HUES64 (cell line): ENCODE results near the gene OR2H1.

Source experiments
- H3K27ac ChIP-seq: 2 replicates; pipeline ENCODE4 v1.7.0; 2013; ENCODE audit warnings: low read depth, low read length, inconsistent platforms
- H3K27me3 ChIP-seq: 2 replicates; pipeline ENCODE4 v1.6.1; 2013; ENCODE audit warnings: mild to moderate bottlenecking, low read length; ENCODE audit not compliant: insufficient read depth
- H3K36me3 ChIP-seq: 2 replicates; pipeline ENCODE4 v1.6.1; 2013; ENCODE audit warnings: mild to moderate bottlenecking, low read length; ENCODE audit not compliant: insufficient read depth
- H3K4me1 ChIP-seq: 2 replicates; pipeline ENCODE4 v1.6.1; 2013; ENCODE audit warnings: mild to moderate bottlenecking, low read length, moderate library complexity; ENCODE audit not compliant: insufficient read depth
- H3K4me3 ChIP-seq: 2 replicates; pipeline ENCODE4 v1.5.1; 2013; ENCODE audit warnings: mild to moderate bottlenecking, low read length, moderate library complexity
- H3K9ac ChIP-seq: 2 replicates; pipeline ENCODE4 v1.6.1; 2013; ENCODE audit warnings: mild to moderate bottlenecking, low read depth, low read length
- H3K9me3 ChIP-seq: 2 replicates; pipeline ENCODE4 v1.6.1; 2013; ENCODE audit warnings: low read depth, low read length; ENCODE audit not compliant: insufficient read depth
- WGBS: fragments of 150-250, 120-280 bp; methylation state at CpG from one replicate; pipeline ENCODE4 v1.1.7; 2013; ENCODE audit warnings: missing lambda C conversion rate; 5-methylcytosine and 5-hydroxymethylcytosine counted together

OR2H1 gene

GRCh38 chr6:29496961-29497360 lies 40.0 kb downstream of the OR2H1 start:
- no peaks in the 10 kb centered on the region for H3K9me3 ChIP-seq
- 90% methylated on average over 4 of the region's 4 CpGs for WGBS
- no peaks in the 10 kb centered on the region for H3K27me3 ChIP-seq

GRCh38 chr6:29499704-29500103 lies 42.7 kb downstream of the OR2H1 start:
- no peaks in the 10 kb centered on the region for H3K27me3 ChIP-seq
- H3K4me3 ChIP-seq, result no peak overlapping the region
- 91% methylated on average over 5 of the region's 5 CpGs for WGBS
- no peaks in the 10 kb centered on the region for H3K36me3 ChIP-seq
- H3K4me1 ChIP-seq, result no peaks in the 10 kb centered on the region
- H3K27ac ChIP-seq, result no peak overlapping the region
- H3K9me3 ChIP-seq, result no peaks in the 10 kb centered on the region
- no peak overlapping the region for H3K9ac ChIP-seq

More at GRCh38 chr6:29496961-29497360, 40.0 kb downstream of the OR2H1 start:
- no peaks in the 10 kb centered on the region for H3K36me3 ChIP-seq
- H3K4me3 ChIP-seq, result no peak overlapping the region
- no peaks in the 10 kb centered on the region for H3K4me1 ChIP-seq
- no peak overlapping the region for H3K27ac ChIP-seq
- H3K9ac ChIP-seq, result no peak overlapping the region

DNA sequence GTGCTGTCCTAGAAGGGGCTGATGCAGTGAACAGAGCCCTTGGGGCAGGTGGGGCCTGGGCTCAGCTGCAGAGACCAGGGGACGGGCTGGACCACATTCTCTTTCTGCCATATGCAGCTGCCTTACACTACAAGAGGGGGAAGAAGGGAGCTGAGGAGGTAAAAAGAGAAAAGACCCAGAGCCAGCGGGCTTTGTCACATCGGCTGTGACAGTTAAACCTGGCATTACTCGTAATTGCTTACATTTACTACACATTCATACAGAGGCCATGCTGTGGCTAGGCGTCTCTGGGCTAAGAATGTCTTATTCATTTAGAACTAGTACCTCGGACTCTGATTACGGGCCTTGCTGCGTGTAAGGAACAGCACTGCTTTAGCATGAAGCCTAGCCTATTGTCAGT lies 43.6 kb downstream of the OR2H1 start:
- H3K36me3 ChIP-seq, result no peaks in the 10 kb centered on the region
- no peak overlapping the region for H3K9ac ChIP-seq
- H3K27ac ChIP-seq, result no peak overlapping the region
- H3K4me1 ChIP-seq, result no peaks in the 10 kb centered on the region
- H3K4me3 ChIP-seq, result no peak overlapping the region
- H3K27me3 ChIP-seq, result no peaks in the 10 kb centered on the region
- 95% methylated on average over 8 of the region's 8 CpGs for WGBS
- H3K9me3 ChIP-seq, result no peaks in the 10 kb centered on the region

DNA sequence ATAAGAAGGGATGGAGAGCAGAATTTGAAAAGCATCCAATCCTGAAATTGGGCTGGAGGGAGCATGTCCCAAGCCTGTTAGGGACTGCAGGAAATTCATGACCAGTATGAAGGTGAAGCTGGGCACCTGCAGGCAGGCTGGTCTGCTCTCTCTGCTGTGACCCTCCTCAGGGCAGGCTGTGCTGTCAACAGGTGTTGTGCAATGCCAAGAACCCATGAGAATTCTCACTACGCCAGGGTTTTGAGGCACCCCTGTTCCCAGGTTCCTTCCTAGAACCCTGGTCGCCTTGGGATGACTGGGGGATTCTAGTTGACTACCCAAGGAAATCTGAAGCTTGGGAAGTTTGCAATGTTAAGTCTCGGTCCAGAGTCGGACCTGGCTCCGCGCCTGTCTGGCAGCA lies 44.2 kb downstream of the OR2H1 start:
- Histone ChIP-seq H3K9me3 (no peaks in the 10 kb centered on the region), H3K27me3 (no peaks in the 10 kb centered on the region), H3K9ac (no peak overlapping the region), H3K4me1 (no peaks in the 10 kb centered on the region), H3K27ac (no peak overlapping the region), H3K4me3 (no peak overlapping the region), H3K36me3 (no peaks in the 10 kb centered on the region)
- WGBS, result 95% methylated on average over 6 of the region's 6 CpGs

DNA sequence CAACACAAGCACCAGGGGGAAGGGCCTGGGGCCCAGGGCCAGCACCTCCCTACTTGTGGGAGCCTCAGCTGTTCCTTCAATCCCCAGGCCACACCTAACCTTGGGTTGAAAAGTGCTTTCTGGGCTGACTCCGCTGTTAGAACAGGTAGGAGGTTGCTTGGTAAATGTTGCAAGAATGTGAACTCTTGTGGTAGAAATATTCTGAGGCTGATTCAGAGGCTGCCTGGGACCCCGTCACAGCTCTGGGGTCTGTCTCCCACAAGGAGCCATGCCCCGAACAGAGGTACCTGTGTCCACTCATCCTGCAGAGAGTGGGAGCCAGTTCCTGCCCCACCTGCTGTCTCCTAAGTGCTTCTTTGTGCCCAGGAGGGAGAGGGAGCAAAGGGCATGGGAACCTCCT lies 45.2 kb downstream of the OR2H1 start:
- Histone ChIP-seq H3K36me3 (no peaks in the 10 kb centered on the region), H3K27ac (no peak overlapping the region), H3K9ac (no peak overlapping the region), H3K4me1 (no peaks in the 10 kb centered on the region), H3K27me3 (no peaks in the 10 kb centered on the region), H3K9me3 (no peaks in the 10 kb centered on the region), H3K4me3 (no peak overlapping the region)
- WGBS, result 90% methylated on average over 3 of the region's 3 CpGs

DNA sequence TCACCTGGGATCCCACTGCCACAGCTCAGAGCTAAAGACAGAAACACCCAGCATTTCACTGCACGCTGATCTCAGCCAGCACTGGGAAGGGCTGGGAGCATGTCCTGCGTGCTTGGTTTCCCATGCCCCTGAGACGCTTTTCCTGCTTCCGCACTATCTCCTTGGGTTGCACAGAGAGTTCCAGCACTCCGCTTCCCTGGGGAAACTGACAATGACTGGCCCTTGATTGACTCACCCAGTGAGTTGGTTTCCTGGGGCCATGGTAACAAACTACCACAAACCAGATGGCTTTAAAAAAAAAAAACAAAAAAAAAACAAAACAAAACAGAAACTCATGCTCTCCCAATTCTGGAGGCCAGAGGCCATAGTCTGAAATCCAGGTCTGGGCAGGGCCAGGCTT lies 45.6 kb downstream of the OR2H1 start:
- Histone ChIP-seq H3K27ac (no peak overlapping the region), H3K36me3 (no peaks in the 10 kb centered on the region), H3K4me3 (no peak overlapping the region), H3K4me1 (no peaks in the 10 kb centered on the region), H3K27me3 (no peaks in the 10 kb centered on the region), H3K9ac (no peak overlapping the region), H3K9me3 (no peaks in the 10 kb centered on the region)
- 95% methylated on average over 5 of the region's 5 CpGs for WGBS

DNA sequence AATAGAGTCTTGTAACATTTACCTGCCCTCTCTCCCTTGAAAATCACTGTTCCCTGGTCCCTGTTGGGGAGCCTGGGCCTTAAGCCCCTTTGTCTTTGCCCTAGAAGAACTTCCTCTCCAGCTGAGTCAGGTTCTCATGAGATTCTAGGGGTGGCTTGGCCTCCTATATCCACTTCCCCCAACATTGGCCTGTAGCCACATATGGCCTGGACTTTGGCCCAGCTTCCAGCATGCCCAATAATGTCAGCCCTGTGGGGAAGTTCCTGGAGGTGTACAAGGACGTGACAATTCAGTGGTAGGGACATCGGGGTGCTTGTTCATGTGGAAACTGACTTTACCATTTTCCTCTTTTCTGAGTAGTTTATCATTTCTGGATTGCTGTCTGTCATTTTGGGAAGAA lies 48.0 kb downstream of the OR2H1 start:
- Histone ChIP-seq H3K9me3 (no peaks in the 10 kb centered on the region), H3K4me3 (no peak overlapping the region), H3K4me1 (peaks cover under 1% of the 10 kb centered on the region; the same call in 1 of the 2 replicates), H3K27ac (no peak overlapping the region), H3K36me3 (no peaks in the 10 kb centered on the region), H3K9ac (no peak overlapping the region), H3K27me3 (no peaks in the 10 kb centered on the region)
- 94% methylated on average over 2 of the region's 2 CpGs for WGBS

DNA sequence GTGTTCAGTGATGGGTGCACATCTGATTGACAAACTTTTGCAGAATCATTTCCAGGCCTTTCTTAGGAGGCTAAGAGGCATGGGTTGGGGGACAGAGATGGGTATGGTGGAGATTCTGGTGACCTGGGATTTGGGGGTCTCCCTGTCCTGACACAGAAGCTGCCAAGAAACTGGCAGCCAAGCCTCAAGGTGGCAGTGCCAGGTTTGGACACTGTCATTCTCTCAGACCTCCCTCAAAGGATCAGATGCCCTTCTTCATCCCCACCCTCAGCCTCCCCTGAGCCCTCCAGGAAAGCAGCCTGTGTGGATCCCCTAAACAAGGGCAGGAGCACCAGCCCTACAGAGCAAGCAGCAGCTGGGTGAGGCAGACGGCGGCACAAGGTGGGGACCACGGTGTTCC lies 48.9 kb downstream of the OR2H1 start:
- H3K9ac ChIP-seq, result no peak overlapping the region
- H3K27me3 ChIP-seq, result no peaks in the 10 kb centered on the region
- 95% methylated on average over 3 of the region's 3 CpGs for WGBS
- H3K4me1 ChIP-seq, result peaks cover 5% of the 10 kb centered on the region
- H3K27ac ChIP-seq, result no peak overlapping the region
- H3K36me3 ChIP-seq, result no peaks in the 10 kb centered on the region
- H3K4me3 ChIP-seq, result no peak overlapping the region
- H3K9me3 ChIP-seq, result no peaks in the 10 kb centered on the region

DNA sequence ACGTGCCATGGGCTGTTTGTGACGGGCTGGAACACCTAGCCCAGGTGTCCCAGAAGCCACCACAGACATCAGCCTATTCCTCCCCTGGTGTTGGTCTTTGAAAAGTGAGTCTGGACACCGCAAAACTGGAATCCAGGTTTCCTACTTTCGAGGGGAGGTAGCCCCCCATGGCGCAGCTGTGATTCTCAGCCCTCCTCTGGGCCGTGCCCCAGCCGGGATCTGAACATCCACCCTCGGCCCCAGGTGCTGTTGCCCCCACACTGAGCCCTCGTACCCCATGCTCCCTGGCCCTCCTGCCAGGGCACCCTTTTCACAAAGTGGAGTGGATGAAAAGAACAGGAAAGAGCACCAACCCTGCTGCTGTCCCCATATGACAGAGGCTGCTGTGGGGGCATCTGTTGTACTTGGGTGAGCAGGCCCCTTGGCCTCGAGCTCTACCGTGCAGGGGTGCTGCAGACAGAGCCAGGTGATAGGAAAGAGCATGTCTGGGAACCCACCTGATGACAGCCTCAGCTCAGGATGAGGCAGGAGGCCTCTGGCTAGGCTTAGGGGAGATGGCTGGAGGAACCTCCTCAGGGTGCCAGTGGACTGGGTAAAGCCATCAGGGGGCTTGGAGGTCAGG lies 49.6 kb downstream of the OR2H1 start:
- Histone ChIP-seq H3K4me3 (no peak overlapping the region), H3K27me3 (no peaks in the 10 kb centered on the region), H3K4me1 (peaks cover 5% of the 10 kb centered on the region), H3K9ac (no peak overlapping the region), H3K27ac (no peak overlapping the region), H3K36me3 (no peaks in the 10 kb centered on the region), H3K9me3 (no peaks in the 10 kb centered on the region)
- WGBS, result 87% methylated on average over 11 of the region's 11 CpGs

GRCh38 chr6:29507319-29507718 lies 50.4 kb downstream of the OR2H1 start:
- H3K4me3 ChIP-seq, result no peak overlapping the region
- no peaks in the 10 kb centered on the region for H3K36me3 ChIP-seq
- 94% methylated on average over 5 of the region's 5 CpGs for WGBS
- H3K9ac ChIP-seq, result no peak overlapping the region
- H3K27me3 ChIP-seq, result no peaks in the 10 kb centered on the region
- H3K9me3 ChIP-seq, result no peaks in the 10 kb centered on the region
- H3K4me1 ChIP-seq, result peaks cover 5% of the 10 kb centered on the region
- no peak overlapping the region for H3K27ac ChIP-seq

DNA sequence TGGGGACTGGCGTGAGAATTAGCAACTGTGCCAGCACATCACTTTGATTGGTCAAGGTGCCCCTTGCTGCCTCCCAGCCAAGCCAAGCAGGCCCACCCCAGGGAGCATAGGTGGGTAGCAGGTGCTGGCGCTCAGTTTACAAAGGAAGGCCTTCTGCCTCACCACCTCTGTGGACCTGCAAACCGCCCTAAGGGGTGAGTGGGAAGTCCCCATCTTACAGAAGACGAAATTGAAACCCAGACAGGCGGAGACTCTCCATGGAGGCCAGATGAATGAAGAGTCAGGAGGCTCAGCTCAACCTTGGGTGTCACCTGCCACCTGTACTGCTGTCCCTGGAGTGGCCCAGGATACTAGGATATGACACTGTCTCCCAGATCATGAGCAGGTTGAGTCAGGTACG lies 52.3 kb downstream of the OR2H1 start:
- 86% methylated on average over 6 of the region's 6 CpGs for WGBS

GRCh38 chr6:29509711-29510110 lies 52.8 kb downstream of the OR2H1 start:
- H3K9me3 ChIP-seq, result no peaks in the 10 kb centered on the region
- no peak overlapping the region for H3K4me3 ChIP-seq
- H3K9ac ChIP-seq, result no peak overlapping the region
- WGBS, result 88% methylated on average over 9 of the region's 9 CpGs
- H3K36me3 ChIP-seq, result no peaks in the 10 kb centered on the region
- H3K4me1 ChIP-seq, result peaks cover 5% of the 10 kb centered on the region
- H3K27ac ChIP-seq, result no peak overlapping the region
- no peaks in the 10 kb centered on the region for H3K27me3 ChIP-seq

More for the DNA sequence above, 52.3 kb downstream of the OR2H1 start:
- Histone ChIP-seq H3K9ac (no peak overlapping the region), H3K4me1 (peaks cover 5% of the 10 kb centered on the region), H3K36me3 (no peaks in the 10 kb centered on the region), H3K27me3 (no peaks in the 10 kb centered on the region), H3K9me3 (no peaks in the 10 kb centered on the region), H3K27ac (no peak overlapping the region), H3K4me3 (no peak overlapping the region)
